Stimulated activated naive CD8-positive, alpha-beta T cell treated with anti-CD3 and anti-CD28 coated beads, Interleukin-15, Interleukin-2, amounts not matched to agents 100 U/mL and 50 U/mL, for 24 hours (primary cell): ENCODE results near the gene TM4SF18.
"Not testable (repeated sequence)": the region's sequence is repeated elsewhere in the genome, so short reads cannot be mapped to it uniquely, and the experiment has no call there.

Experiments
- ATAC-seq: fragments of 150-1000 bp; cut with Tn5 transposase; one replicate; pipeline ENCODE4 v1.10.0; 2021
- DNase-seq: peaks from one replicate; pipeline ENCODE4 v3.0.0; 2021

Gene TM4SF18

DNA sequence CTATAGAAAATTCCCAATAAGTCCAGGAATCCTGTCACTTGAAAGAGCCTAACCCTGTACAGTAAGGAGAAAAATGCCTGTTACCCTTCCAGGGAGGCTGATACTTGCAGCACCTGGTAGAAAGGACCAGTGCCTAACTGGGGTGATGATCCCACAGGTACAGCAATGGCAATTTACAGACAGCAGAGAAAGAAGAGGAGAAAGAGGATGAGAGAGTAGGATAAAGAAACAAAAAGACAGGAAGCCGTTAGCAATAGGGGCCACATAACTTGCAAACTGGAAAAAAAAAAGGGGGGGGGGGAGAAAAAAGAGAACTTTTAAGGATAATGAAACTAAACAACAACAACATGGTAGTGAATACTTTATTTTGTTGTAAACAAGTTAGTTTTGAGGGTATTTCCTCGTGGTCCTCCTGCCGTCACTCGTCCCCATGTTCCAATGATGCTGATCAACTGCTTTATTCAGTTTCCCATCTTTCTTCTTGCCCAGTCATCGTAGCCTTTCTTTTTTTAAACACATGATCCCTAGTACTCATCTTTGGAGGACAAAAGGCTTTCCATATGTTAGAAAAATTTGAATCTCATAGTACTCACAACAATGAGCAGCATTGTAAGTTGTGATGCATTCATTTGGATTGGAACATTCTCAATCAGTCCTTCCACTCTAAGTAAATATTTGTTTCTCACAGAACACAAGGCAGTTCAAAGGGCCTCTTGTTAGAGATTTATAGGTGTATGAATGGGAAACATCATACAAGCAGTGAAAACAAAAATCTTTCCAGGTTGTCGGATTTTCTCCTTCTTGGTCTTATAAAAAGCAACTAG, 35.5 kb upstream of the TM4SF18 start:
- DNase-seq = no peak
- ATAC-seq = no peak

DNA sequence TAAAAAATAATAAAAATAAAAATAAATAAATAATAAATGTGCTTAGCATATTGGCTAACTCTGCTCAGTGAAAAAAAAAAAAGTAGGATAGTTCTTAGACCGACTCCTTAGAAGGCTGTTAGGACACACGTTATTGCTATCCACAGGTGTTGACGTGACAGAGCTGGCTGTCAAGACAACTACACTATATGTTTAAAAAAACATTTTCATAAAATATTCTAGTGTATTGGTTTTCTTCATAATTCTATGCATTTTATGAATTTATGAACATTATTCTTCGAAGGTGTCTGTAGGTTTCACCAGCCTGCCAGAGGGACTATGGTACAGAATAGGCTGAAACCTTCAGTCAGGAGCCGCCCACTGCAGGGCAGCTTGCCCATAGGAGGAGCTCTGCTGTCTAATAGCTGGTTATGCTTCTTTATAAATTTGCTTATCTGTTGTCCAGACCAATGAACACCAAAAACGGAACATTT, 34.8 kb upstream of the TM4SF18 start:
- DNase-seq (no peak), ATAC-seq (no peak)

DNA sequence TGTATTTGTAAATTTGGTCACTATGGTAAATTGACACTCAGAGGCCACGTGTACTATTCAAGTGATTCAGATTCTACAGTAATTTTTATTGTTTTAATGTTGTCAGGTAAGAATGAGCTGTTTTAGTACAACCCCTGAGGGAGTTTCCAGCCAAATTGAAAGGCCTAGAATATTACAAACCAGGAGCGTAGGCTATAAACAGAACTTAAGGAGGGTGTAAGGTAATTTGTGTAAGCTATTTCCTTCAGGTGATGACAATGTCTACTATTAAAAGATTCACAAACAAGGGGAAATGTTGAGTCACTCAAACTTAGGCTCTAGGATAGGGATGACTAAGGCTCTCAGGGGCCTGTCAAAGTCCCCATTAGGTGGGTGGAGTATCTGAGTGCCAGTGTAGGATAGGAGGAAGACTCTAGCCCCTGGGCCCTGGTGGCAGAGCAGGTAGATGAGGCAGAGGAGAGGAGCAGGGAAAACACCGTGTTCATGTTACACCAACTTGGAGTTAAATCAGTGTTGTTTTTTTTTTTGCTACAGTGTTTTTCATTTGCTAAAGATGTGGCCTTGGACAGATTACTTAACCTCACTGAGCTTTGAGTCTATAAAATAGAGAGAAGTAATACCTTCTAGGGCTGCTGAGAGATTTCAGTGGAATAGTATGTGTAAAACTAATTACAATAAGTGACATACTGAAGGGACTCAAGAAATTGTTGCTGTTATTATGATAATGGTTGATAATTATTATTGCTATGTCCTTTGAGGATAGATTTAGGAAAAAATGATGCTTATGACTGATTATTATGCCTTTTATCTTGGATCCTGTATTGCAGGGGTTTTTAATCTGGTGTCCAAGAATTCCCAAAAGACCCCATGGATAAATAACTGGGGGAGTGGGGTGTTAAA, 33.8 kb upstream of the TM4SF18 start:
- ATAC-seq = peak; percentile 93
- peak; percentile 10 for DNase-seq

DNA sequence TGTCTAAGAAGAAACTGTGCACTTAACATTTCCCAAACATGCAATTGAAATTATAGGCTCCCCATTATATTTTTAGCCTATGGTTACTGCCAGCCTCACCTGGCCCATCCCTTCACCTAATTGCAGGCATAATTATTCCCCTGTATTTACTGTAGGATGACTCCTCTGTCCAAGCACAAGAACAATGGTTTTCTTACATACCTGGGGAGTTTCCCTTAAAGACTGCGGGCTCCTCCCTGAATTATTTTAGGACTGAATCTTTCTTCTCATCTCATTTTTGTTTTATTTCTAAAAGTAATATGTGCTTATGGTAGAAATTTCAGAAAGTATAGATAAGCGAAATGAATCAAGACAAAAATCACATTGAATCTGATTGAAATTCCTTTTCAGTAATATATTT, 32.6 kb upstream of the TM4SF18 start:
- ATAC-seq = no peak
- DNase-seq = no peak

DNA sequence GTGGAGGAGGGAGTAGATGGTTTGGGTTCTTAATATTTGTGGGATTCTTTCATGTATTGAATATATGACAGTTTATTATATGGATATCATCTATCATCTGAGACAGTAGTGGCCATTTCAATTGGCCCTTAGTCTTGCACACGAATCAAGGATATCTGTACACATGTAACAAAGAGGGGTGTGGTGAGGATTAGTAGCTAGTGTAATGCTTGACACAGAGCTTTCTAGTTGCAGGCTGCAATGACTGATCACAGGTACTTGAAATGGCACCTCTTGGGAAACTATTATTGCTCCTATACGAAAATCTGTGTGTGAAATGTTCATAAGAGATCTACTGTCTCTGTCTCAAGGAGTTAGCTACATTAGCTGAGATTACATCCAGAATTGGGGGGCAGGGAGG, 31.2 kb upstream of the TM4SF18 start:
- DNase-seq = no peak
- ATAC-seq = no peak

DNA sequence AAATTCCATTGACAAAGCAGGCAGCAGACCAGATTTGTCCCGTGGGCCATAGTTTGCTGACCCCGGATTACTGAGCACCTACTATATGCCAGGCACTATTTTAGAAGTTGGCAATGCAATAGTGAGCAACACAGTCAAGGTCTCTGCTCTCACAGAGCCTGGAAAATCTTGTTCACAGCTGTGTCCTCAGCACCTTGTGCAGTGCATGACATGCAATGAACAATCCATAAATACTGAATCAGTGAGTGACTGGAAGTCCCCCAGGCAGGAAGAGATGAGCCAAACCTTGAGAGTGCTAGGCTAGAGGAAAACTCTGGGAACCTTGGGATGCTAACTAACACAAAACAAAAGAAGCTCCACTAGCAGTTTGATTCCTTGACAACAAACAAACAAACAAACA, 29.6 kb upstream of the TM4SF18 start:
- ATAC-seq = no peak
- DNase-seq = no peak

DNA sequence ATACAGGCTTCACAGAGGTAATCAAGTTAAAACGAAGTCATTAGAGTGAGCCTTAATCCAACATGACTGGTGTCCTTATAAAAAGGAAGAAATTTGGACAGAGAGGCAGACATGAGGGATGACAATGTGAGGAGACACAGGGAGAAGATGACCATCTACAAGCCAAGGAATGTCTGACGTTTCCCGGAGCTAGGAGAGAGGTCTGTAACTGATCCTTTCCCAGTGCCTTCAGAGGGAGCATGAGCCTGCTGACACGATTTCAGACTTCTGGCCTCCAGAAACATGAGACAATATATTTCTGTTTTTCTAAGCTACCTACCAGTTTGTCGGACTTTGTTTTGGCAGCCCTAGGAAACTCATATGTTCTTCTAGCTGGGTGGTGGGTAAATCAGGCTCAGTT, 28.9 kb upstream of the TM4SF18 start:
- ATAC-seq = no peak
- no peak for DNase-seq

DNA sequence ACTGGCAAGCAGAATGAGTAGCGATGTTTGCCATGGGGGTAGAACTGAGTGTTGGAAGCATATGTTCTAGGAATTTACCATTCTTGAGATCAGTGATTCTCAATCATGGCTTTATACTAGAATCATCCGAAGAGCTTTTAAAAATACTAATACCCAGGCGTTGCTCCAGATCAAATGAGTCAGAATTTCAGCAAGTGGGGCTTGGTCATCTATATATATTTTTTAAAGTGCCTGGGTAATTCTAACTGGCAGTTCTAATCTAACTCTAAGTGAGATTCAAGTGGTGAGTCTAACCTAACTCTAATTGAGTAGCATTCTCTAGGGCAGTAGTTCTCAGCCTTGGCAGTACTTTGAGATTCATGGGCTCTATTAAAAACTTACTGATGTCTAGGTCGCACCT, 23.2 kb upstream of the TM4SF18 start:
- ATAC-seq = no peak
- DNase-seq = no peak

DNA sequence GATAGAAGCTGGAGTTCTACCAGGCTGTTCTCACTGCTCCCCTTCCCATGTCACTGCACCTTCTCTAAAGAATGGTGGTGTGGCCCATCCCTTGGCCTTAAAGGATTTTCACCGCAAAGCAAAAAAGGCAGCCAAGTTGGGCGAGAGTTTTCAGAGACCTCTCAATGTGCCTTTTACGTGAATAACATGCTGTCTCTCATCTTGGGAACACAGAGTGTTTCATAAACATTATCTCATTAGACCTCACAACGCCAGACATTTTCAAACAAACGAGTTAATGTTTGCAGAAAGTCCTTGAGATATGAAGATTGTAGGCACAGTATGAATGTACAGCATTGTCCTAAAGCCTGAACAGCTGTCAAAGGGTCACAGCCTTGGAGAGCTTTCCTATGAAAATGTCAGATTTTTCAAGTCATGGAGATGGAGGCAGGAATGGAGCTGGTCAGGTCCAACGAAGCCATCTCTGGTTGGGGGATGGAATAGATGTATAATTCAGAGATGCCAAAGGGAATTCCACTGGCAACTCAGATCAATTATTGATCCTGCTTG, 22.7 kb upstream of the TM4SF18 start:
- DNase-seq = no peak
- ATAC-seq = no peak

DNA sequence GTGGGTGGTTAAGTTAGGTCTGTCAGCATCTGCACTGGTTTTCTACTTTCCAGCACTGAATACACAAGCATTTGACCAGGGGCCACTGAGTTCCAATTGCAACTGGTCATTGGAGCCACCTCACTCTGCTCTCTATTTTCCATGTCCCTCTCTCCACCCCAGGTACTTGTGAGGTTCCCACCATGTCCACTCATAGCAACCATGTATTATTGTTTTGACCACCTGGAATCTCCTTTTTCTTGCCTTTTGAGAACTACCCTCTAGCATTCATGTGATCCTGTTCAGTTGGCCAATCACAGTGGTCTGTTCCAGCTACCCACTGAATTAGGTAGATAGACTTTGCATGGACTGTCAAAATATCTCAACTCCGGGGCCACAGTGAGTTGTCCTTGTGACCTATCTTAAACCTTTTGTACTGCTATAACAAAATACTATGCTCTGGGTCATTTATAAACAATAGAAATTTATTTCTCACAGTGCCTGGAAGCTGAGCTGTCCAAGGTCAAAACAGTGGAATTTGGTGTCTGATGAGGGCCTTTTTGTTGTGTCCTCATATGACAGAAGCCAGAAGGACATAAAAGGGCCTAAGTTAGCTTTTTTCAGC, 20.2 kb upstream of the TM4SF18 start:
- ATAC-seq (no peak), DNase-seq (no peak)

DNA sequence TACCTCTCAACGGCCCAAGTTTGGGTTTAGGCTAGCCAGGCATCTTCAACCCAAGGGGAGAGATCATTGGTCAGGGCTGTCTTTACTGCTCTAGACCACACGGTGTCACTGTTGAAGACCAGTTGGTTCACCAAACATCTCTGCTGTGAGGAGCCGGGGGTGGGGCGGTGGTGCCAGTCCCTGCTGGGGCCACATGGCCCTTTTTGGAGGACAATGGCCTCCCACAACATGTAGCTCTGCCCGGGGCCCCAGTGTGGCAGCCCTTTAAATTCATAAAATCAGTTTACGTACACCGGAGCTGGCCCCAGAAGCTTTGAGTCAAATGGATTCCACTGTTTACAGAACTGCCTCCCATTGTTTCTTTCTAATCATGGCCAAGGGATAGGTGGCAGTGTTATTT, 19.1 kb upstream of the TM4SF18 start:
- peak; percentile 36 for DNase-seq
- ATAC-seq = peak; percentile 49

DNA sequence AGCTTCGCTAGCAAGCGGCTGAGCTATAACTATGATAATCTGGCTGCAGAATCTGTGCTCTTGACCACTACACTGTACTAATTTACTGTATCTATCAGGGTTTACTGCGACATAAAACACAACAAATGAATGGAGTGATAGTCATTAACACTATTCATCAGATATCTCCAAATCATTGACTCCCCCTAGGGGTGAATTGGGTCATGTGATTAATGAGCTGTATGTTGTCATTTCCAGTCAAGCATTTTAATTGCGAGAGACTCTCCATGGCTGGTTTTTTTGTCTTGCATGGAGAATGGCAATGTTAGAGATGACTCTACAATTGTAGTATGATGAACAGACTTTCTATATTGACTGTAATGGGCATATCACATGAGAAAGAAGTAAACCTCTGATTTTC, 10.5 kb upstream of the TM4SF18 start:
- ATAC-seq = no peak

DNA sequence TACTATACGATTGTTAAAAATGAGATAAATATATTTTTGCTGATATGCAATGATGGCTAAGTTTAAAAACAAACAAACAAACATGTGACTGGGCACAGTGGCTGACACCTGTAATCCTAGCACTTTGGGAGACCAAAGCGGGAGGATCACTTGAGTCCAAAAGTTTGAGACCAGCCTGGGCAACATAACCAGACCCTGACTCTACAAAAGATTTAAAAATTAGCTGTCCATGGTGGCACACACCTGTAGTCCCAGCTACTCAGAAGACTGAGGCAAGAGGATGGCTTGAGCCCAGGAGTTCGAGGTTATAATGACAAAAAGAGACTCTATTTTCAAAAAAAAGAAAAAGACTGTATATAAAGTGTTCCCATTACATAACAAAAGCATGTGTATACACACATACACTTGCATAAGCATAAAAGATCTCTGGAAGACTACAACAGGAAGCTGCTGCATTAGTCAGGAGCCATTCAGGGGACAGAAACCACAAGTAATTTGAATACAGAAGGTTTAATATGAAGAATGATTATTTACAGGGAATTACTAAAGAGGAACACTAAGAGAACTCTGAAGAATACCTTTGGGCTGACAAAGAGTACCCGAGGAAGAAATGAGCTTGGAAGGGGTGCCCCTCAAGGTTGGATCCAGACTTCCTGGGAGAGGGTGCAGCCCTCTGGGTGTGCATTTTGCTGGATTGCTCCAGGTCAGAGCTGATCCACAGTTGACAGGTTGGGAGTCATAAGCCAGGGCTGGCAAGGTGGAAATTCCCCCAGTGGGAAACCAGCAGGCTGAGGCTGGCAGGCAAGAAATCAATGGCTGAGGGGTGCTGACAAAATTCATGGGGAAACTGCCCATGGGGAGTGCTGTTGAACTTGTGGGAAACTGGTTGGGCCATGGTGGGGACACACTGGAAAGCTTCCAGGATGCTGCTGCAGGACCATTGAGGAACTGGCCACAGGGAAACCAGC, 9.3 kb upstream of the TM4SF18 start:
- ATAC-seq (no peak), DNase-seq (no peak)

More for the DNA sequence above, 10.5 kb upstream of the TM4SF18 start:
- no peak for DNase-seq

DNA sequence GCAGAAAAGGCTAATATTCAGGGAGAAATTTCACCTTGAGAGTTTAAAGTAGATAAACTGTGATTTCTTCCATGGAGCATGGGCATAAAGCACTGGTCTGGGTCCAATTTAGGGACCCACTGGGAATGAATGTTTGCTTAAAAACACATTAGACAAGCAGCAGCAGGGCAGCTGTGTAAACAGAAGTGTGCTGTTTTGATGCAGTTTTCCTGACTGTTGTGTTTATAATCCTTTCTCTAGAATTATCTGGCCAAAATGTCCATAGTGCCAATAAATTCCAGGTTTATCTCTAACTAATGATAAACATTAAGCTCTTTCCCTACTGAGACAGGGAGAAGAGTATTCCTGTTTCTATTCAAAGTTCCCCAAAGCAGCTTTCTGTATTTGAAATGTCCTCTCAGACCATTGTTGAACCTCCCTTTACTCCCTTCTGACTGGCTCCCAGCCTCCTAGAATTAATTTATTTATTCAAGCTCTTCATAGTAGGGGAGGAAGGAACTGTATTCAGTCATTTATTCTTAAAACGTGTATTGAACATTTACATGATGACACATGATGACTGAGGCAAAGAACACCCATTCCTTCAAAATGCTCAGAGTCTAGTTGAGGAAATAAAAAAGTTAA, 7.0 kb upstream of the TM4SF18 start:
- DNase-seq (no peak), ATAC-seq (no peak)

DNA sequence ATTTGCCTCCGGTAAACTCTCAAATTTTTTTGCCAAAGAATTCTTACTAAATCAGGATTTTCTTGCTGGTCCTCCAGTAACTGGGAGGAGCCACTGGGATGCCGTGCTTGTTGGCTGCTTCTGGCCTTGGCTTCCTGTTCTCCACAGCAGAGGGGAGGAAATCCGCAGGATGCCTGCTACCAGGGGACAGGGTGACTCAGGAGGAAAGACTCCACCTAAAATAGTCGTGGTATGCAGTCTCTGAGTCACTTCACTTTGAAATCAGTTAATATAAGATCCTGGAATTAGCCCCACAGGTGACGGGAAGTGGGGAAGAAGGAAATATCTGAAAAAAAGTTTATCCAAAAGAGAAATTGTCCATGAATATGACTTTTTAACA, 6.5 kb upstream of the TM4SF18 start:
- no peak for DNase-seq
- no peak for ATAC-seq

DNA sequence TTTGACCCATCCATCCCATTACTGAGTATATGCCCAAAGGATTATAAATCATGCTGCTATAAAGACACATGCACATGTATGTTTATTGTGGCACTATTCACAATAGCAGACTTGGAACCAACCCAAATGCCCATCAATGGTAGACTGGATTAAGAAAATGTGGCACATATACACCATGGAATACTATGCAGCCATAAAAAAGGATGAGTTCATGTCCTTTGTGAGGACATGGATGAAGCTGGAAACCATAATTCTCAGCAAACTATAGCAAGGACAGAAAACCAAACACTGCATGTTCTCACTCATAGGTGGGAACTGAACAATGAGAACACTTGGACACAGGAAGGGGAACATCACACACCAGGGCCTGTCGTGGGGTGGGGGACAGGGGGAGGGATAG, 4.0 kb upstream of the TM4SF18 start:
- ATAC-seq, DNase-seq: not testable (repeated sequence)

DNA sequence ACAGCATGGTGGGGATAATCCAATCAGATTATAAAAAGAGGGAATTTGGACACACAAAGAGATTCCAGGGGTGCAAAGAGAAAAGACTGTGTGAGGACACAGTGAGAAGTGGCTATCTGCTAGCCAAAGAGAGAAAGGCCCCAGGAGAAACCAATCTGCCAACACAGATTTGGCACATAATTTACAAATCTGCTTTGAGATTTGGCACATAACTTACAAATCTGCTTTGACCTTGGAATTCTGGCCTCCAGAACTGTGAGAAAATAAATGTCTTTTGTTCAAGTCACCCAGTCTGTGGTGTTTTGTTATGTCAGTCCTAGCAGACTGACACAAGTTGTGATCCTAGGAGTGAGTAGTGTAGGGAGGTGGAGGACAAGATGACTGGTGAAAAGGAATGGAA, 3.5 kb upstream of the TM4SF18 start:
- no peak for DNase-seq
- ATAC-seq = no peak

DNA sequence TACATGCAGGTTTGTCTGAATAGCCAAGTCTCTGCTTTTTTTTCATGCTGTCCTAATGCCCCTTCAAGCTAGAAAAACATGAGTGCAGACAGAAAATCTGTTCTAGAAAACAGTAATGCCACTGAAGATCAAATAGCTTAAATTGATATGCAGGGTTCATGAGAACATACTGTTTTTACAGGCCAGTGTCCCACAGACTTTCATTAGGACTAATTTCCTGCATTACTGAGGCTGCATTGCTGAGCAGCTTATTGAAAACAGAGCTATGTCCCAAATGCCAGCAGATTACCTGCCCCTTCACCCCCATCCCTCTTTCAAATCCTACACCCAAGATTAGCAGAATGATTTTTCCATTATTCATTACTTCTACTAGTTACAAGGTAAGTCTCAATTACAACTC, 665 bp downstream of the TM4SF18 start:
- DNase-seq (no peak), ATAC-seq (no peak)

DNA sequence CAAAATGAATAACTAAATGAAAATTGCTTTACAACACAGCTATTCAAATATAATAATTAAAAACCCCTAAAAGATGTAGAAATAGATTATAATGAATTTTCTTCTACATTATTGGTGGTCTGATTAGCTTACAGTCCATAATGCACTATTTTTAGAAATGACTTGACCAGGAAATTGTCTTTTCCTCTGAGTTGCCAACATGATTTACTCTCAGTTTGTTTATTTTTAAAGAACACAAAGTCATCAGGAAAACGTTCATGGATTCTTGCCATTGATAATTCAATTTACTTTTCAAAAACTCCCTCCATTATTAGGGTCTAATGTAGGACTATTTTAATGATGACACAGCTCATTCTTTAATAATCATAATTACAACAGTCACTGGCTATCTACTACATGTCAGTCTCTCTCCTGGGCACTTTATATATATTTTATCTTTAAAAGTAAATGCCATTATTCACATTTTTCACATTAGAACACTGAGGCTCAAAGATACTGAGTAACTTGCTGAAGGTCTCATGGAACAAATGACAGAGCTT, 1.1 kb downstream of the TM4SF18 start:
- ATAC-seq (no peak), DNase-seq (no peak)

DNA sequence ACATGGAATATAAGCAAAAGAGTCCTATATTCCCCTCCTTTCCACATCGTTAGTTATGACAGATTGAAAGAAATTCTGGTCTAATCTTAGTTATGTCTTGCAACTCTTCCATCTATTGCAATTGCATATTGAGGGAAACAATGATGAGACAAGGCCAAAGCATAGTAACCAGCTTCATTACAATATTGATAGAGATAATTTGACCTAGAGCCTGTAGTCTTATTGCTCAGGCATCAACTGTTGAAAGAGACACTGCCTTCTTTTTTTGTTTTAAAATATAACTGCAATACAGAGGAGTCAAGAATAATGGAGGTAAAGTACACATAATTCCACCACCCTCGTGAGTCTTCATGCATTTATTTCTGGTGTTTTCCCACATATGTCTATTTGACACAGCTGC, 2.0 kb downstream of the TM4SF18 start:
- no peak for ATAC-seq
- no peak for DNase-seq
